Mesendoderm (in vitro differentiated cells): ENCODE data around the gene HTR3A.

Experiments
- DNase-seq: peaks from one replicate; pipeline ENCODE4 v3.0.0; 2013
- H2AK5ac ChIP-seq: 2 replicates; pipeline ENCODE4 v1.6.1; 2013; ENCODE audit warnings: low read length, inconsistent platforms
- H2BK120ac ChIP-seq: 2 replicates; pipeline ENCODE4 v1.6.1; 2013; ENCODE audit warnings: low read depth, mild to moderate bottlenecking, low read length, moderate library complexity, mixed read lengths
- H2BK15ac ChIP-seq: replicated peaks from 2 replicates; pipeline ENCODE4 v1.6.1; 2013; ENCODE audit warnings: low read depth, mild to moderate bottlenecking, moderate library complexity
- H2BK5ac ChIP-seq: 2 replicates; pipeline ENCODE4 v1.6.1; 2013; ENCODE audit warnings: low read length, inconsistent platforms
- H3K18ac ChIP-seq: 2 replicates; pipeline ENCODE4 v1.6.1; 2013; ENCODE audit warnings: mild to moderate bottlenecking, low read length, mixed read lengths
- H3K23ac ChIP-seq: one replicate; pipeline ENCODE4 v1.6.1; 2013; ENCODE audit warnings: low read length
- H3K27ac ChIP-seq: 2 replicates; pipeline ENCODE4 v1.5.1; 2013; ENCODE audit warnings: low read depth, mild to moderate bottlenecking, inconsistent platforms, low read length, moderate library complexity
- H3K27me3 ChIP-seq: 2 replicates; pipeline ENCODE4 v1.6.1; 2013; ENCODE audit warnings: low read length, control low read depth, mild to moderate bottlenecking, inconsistent platforms; ENCODE audit not compliant: insufficient read depth, poor library complexity
- H3K36me3 ChIP-seq: 2 replicates; pipeline ENCODE4 v1.6.1; 2013; ENCODE audit warnings: low read length, inconsistent platforms; ENCODE audit not compliant: control insufficient read depth, insufficient read depth
- H3K4ac ChIP-seq: one replicate; pipeline ENCODE4 v1.6.1; 2013; ENCODE audit warnings: low read depth, mild to moderate bottlenecking, low read length, moderate library complexity
- H3K4me1 ChIP-seq: 2 replicates; pipeline ENCODE4 v1.6.1; 2013; ENCODE audit warnings: low read depth, low read length, inconsistent platforms; ENCODE audit not compliant: control insufficient read depth
- H3K4me2 ChIP-seq: 2 replicates; pipeline ENCODE4 v1.6.1; 2013; ENCODE audit warnings: low read length
- H3K4me3 ChIP-seq: 2 replicates; pipeline ENCODE4 v1.5.1; 2013; ENCODE audit warnings: mild to moderate bottlenecking, low read length
- H3K56ac ChIP-seq: one replicate; pipeline ENCODE4 v1.6.1; 2013; ENCODE audit warnings: low read length
- H3K79me1 ChIP-seq: 2 replicates; pipeline ENCODE4 v1.6.1; 2013; ENCODE audit warnings: low read length, inconsistent platforms
- H3K79me2 ChIP-seq: 2 replicates; pipeline ENCODE4 v1.6.1; 2013; ENCODE audit warnings: mild to moderate bottlenecking, low read length; ENCODE audit not compliant: control insufficient read depth, insufficient read depth
- H3K9ac ChIP-seq: 2 replicates; pipeline ENCODE4 v1.6.1; 2013; ENCODE audit warnings: low read length, inconsistent platforms
- H4K5ac ChIP-seq: one replicate; pipeline ENCODE4 v1.6.1; 2013; ENCODE audit warnings: low read length
- H4K8ac ChIP-seq: one replicate; pipeline ENCODE4 v1.6.1; 2013; ENCODE audit warnings: low read depth, mild to moderate bottlenecking, control low read depth, low read length, moderate library complexity
- WGBS: extraction: QIAGEN DNeasy Blood & Tissue Kit; methylation state at CpG from one replicate; pipeline ENCODE4 v1.1.7; 2013; ENCODE audit warnings: low lambda C conversion rate, missing lambda C conversion rate; ENCODE audit not compliant: insufficient coverage; ENCODE audit errors: extremely low coverage; 5-methylcytosine and 5-hydroxymethylcytosine counted together

Gene HTR3A

DNA sequence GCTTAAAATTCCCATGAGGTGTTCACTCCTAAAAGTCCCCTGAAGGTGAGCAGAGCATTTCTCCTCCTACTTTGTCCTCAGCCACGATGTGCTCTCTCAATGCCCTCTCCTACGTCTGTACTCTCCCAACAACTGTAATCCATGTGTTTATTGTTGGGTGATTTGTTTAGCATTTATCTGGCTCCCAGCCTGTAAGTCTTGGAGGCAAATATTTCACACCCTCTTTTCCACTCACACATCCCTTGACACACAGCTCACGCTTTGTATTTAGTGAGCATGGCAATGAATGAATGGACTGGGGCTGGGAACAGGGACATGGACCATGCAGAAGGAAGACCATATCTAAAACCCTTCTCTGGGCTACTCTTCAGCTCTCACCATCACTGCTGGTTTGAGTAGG lies 22.6 kb downstream of the HTR3A start:
- Histone ChIP-seq H2BK120ac (no peak overlapping the region), H3K18ac (no peak overlapping the region), H3K9ac (no peak overlapping the region), H3K36me3 (no peaks in the 10 kb centered on the region), H3K79me1 (no peaks in the 10 kb centered on the region), H3K4me1 (peaks cover under 1% of the 10 kb centered on the region), H3K23ac (no peak overlapping the region), H2AK5ac (no peak overlapping the region), H2BK15ac (no peak overlapping the region), H3K79me2 (no peaks in the 10 kb centered on the region), H4K5ac (no peak overlapping the region), H3K27ac (no peak overlapping the region), H3K27me3 (no peaks in the 10 kb centered on the region), H3K4me2 (no peak overlapping the region), H3K4me3 (no peak overlapping the region), H2BK5ac (no peak overlapping the region), H3K56ac (no peak overlapping the region), H3K4ac (no peak overlapping the region), H4K8ac (no peak overlapping the region)
- DNase-seq = no peak
- WGBS = no CpG with 5 or more reads among the region's 3 CpGs

DNA sequence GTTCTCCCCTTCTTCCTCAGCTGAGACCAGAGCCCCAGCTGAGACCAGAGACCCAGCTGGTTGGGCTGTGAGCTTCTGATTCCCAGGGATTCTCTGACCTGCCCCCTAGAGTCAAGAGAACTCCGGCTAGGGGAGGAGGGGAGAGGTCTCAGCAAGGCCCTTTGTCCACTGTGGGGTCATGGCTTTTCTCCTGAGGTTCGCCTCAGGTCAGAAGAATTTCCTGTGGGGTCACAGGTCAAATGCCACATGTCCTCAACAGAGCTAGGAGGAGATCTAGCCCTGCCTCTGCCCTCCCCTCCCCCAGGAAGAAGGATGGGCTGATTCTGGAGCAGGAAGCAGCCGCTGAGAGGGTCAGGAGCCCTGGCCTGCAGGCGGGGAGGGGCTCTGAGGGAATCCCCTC lies 23.7 kb downstream of the HTR3A start:
- no peak overlapping the region for H3K4me2 ChIP-seq
- H3K27me3 ChIP-seq = no peaks in the 10 kb centered on the region
- no peak overlapping the region for H4K8ac ChIP-seq
- H3K18ac ChIP-seq = no peak overlapping the region
- no peak overlapping the region for H2BK15ac ChIP-seq
- no peak overlapping the region for H3K9ac ChIP-seq
- no peak overlapping the region for H3K4me3 ChIP-seq
- H2BK120ac ChIP-seq = no peak overlapping the region
- H3K4ac ChIP-seq = no peak overlapping the region
- no peaks in the 10 kb centered on the region for H3K36me3 ChIP-seq
- no peak overlapping the region for H3K23ac ChIP-seq
- no peaks in the 10 kb centered on the region for H3K79me1 ChIP-seq
- H4K5ac ChIP-seq = no peak overlapping the region
- H3K4me1 ChIP-seq = no peaks in the 10 kb centered on the region
- H3K56ac ChIP-seq = peak overlapping the region; percentile 3
- H2BK5ac ChIP-seq = no peak overlapping the region
- H3K79me2 ChIP-seq = no peaks in the 10 kb centered on the region
- no CpG with 5 or more reads among the region's 4 CpGs for WGBS
- peak; percentile 3 for DNase-seq
- H3K27ac ChIP-seq = no peak overlapping the region
- no peak overlapping the region for H2AK5ac ChIP-seq

DNA sequence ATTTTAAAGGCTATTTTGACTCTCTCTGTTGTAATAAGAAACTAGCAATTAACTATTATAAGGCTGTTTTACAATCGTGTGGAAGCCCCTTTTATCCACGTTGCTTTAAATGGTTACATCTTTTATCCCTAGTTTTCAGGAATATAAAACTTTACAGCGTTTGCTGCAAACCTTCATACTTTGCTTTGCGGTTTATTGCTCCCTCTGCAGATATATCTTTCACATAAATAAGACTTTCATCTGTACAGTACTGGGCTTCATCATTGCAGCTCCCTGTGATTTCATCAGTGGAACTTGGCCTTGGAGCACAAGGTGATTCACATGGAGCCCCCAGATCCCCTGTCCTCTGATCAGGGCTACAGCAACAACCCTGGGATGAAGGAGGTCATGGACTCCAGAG lies 25.6 kb downstream of the HTR3A start:
- no peak overlapping the region for H4K5ac ChIP-seq
- H3K18ac ChIP-seq = no peak overlapping the region
- no peak overlapping the region for H3K9ac ChIP-seq
- H3K23ac ChIP-seq = no peak overlapping the region
- no peak overlapping the region for H2AK5ac ChIP-seq
- no peaks in the 10 kb centered on the region for H3K27me3 ChIP-seq
- no peak overlapping the region for H2BK120ac ChIP-seq
- H3K36me3 ChIP-seq = no peaks in the 10 kb centered on the region
- no peak overlapping the region for H3K56ac ChIP-seq
- H3K4me3 ChIP-seq = no peak overlapping the region
- H3K4me1 ChIP-seq = no peaks in the 10 kb centered on the region
- H2BK15ac ChIP-seq = no peak overlapping the region
- no peak overlapping the region for H4K8ac ChIP-seq
- no CpG with 5 or more reads among the region's 4 CpGs for whole genome bisulfite sequencing
- no peaks in the 10 kb centered on the region for H3K79me1 ChIP-seq
- no peak for DNase-seq
- no peak overlapping the region for H3K27ac ChIP-seq
- no peak overlapping the region for H2BK5ac ChIP-seq
- H3K4ac ChIP-seq = no peak overlapping the region
- H3K4me2 ChIP-seq = no peak overlapping the region
- no peaks in the 10 kb centered on the region for H3K79me2 ChIP-seq

DNA sequence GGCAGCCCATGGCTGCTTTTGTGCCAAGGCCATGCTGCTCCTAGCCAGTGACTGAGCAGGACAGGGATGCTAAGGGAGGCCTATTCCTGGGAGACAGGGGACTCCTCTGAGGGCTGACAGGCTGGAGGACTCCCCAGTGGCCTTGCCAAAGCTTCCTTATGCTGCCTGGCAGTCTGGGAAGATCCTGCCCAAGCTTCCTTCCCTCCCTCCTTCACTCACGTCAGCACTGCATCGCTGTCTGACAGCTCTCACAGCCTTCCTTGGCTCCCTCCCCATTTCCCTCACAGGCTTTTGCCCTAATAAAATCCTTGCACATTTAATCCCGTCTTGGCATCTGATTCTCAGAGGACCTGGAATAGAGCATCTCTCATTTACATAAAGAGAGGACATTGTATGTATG lies 26.5 kb downstream of the HTR3A start:
- no peak overlapping the region for H3K4ac ChIP-seq
- no peaks in the 10 kb centered on the region for H3K79me1 ChIP-seq
- H3K36me3 ChIP-seq = no peaks in the 10 kb centered on the region
- no peak overlapping the region for H2BK15ac ChIP-seq
- H3K27ac ChIP-seq = no peak overlapping the region
- H4K8ac ChIP-seq = no peak overlapping the region
- no peak overlapping the region for H3K56ac ChIP-seq
- no peaks in the 10 kb centered on the region for H3K27me3 ChIP-seq
- no peaks in the 10 kb centered on the region for H3K79me2 ChIP-seq
- no peak overlapping the region for H3K9ac ChIP-seq
- H4K5ac ChIP-seq = no peak overlapping the region
- no peak overlapping the region for H2AK5ac ChIP-seq
- DNase-seq = no peak
- no peak overlapping the region for H3K4me3 ChIP-seq
- no peak overlapping the region for H2BK120ac ChIP-seq
- H2BK5ac ChIP-seq = no peak overlapping the region
- H3K4me2 ChIP-seq = no peak overlapping the region
- no peak overlapping the region for H3K18ac ChIP-seq
- WGBS = no CpG with 5 or more reads among the region's 3 CpGs
- no peak overlapping the region for H3K23ac ChIP-seq
- H3K4me1 ChIP-seq = no peaks in the 10 kb centered on the region

DNA sequence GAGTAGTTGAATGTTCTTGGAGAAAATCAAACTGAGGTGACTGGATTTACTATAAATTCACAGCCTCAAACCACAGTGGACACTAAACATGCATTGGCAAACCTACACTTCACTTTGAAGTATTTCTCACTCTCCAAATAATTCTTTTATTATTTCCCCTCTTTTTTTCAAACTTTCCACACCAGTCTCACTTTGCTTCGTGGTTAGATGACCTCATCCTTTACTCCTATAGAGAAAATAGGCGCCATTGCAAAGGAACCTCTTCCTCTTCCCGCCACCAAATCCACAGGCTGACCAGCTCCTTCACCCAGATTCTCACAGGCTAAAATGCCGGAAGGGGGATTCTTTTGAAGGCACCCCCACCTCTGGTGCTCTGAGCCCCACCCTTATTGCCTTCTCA lies 33.4 kb downstream of the HTR3A start:
- Histone ChIP-seq H3K36me3 (no peaks in the 10 kb centered on the region), H3K4me1 (no peaks in the 10 kb centered on the region), H3K4me3 (no peak overlapping the region), H3K4me2 (no peak overlapping the region), H3K4ac (no peak overlapping the region), H2AK5ac (no peak overlapping the region), H4K5ac (no peak overlapping the region), H2BK5ac (no peak overlapping the region), H3K23ac (no peak overlapping the region), H2BK15ac (no peak overlapping the region), H4K8ac (no peak overlapping the region), H3K79me2 (no peaks in the 10 kb centered on the region), H3K18ac (no peak overlapping the region), H3K27ac (no peak overlapping the region), H3K79me1 (no peaks in the 10 kb centered on the region), H3K56ac (no peak overlapping the region), H3K9ac (no peak overlapping the region), H2BK120ac (no peak overlapping the region), H3K27me3 (no peaks in the 10 kb centered on the region)
- WGBS = no CpG with 5 or more reads among the region's 4 CpGs
- no peak for DNase-seq

DNA sequence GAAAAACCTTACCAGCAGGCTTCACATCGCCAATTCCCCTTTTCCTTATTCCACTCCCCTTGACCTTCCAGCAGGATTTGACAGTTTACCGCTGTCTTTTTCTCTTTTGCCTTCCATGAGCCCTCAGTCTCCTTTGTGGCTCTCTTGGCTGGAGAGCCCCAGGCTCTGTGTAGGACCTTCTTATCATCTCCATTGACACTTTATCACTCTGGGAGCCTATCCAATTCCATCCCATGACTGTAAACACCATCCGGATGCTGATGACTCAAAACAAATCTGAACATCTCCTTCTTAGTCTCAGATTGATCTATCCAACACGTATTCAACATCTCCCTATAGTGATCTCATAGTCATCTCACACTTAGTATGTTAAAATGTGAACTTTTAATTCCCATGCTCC lies 36.0 kb downstream of the HTR3A start:
- WGBS = no CpG with 5 or more reads among the region's 4 CpGs
- Histone ChIP-seq H4K5ac (no peak overlapping the region), H2BK5ac (no peak overlapping the region), H3K79me2 (no peaks in the 10 kb centered on the region), H3K9ac (no peak overlapping the region), H3K4ac (no peak overlapping the region), H3K27me3 (no peaks in the 10 kb centered on the region), H3K4me2 (no peak overlapping the region), H4K8ac (no peak overlapping the region), H3K27ac (no peak overlapping the region), H3K79me1 (no peaks in the 10 kb centered on the region), H2BK120ac (no peak overlapping the region), H3K4me1 (no peaks in the 10 kb centered on the region), H3K23ac (no peak overlapping the region), H3K4me3 (no peak overlapping the region), H3K56ac (no peak overlapping the region), H2BK15ac (no peak overlapping the region), H2AK5ac (no peak overlapping the region), H3K36me3 (no peaks in the 10 kb centered on the region), H3K18ac (no peak overlapping the region)
- no peak for DNase-seq
